Parathyroid adenoma (tissue), 2 donors: ENCODE measurements around the gene AJM1.

ENCODE experiments used
- H2AFZ ChIP-seq: fragments of 300-600 bp; sonication (generic); one replicate; pipeline ENCODE4 v1.7.0; 2017; ENCODE audit warnings: antibody characterized with exemption, mild to moderate bottlenecking
- H3K27ac ChIP-seq: fragments of 300-600 bp; sonication (generic); one replicate; pipeline ENCODE4 v1.7.0; 2017
- H3K27me3 ChIP-seq: fragments of 300-600 bp; sonication (generic); one replicate; pipeline ENCODE4 v1.7.0; 2017; ENCODE audit warnings: low read length; ENCODE audit not compliant: control insufficient read depth, insufficient read depth
- H3K36me3 ChIP-seq: fragments of 300-600 bp; sonication (generic); one replicate; pipeline ENCODE4 v1.7.0; 2017; ENCODE audit warnings: low read length; ENCODE audit not compliant: control insufficient read depth, insufficient read depth
- H3K4me1 ChIP-seq: fragments of 300-600 bp; sonication (generic); one replicate; pipeline ENCODE4 v1.7.0; 2017; ENCODE audit warnings: control low read depth
- H3K4me2 ChIP-seq: fragments of 300-600 bp; sonication (generic); one replicate; pipeline ENCODE4 v1.7.0; 2017; ENCODE audit warnings: low read length
- H3K4me3 ChIP-seq: fragments of 300-600 bp; sonication (generic); one replicate; pipeline ENCODE4 v1.7.0; 2017; ENCODE audit warnings: low read depth, low read length
- H3K79me2 ChIP-seq: fragments of 300-600 bp; sonication (generic); one replicate; pipeline ENCODE4 v1.7.0; 2017; ENCODE audit warnings: control low read depth
- H3K9ac ChIP-seq: fragments of 300-600 bp; sonication (generic); one replicate; pipeline ENCODE4 v1.7.0; 2017; ENCODE audit warnings: mild to moderate bottlenecking
- H3K9me3 ChIP-seq: fragments of 300-600 bp; sonication (generic); one replicate; pipeline ENCODE4 v1.7.0; 2017; ENCODE audit warnings: low read length; ENCODE audit not compliant: control insufficient read depth
- TF ChIP-seq, protein P1 (sequence below): fragments of 300-600 bp; sonication (generic); IDR thresholded peaks from one replicate; pipeline ENCODE4 v1.7.0; 2017; ENCODE audit warnings: antibody characterized with exemption, mild to moderate bottlenecking
- donor health status: primary hyperparathyroidism.

AJM1 gene

DNA sequence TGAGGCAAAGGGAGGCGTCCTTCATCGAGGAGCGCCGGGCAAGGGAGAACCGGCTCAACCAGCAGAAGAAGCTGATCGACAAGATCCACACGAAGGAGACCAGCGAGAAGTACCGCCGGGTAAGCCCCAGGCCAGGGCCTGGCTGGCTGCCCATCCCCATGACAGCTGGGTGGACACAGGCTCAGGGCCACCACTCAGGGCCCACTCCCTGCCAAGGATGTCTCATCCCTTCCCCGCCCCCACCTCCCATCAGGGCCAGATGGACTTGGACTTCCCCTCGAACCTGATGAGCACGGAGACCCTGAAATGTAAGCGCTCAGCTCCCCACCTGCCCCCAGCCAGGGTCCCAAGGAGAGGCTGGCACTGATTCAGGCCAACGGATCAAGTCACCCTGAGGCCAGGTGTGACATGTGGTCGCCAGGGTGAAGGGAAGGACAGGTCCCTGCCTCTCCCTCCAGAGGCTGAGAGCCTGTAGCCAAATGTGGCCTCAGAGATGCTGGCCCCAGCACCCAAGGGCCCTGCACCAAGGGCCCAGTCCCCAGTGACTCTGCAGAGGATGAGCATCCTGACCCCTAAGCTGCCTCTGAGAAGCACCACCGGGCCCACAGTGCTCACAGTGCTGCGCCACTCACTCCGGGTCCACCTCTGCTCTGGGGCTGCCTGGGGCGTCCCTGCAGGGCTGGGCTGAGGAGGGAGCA lies 37.6 kb upstream of the AJM1 start:
- Histone ChIP-seq H3K27ac (no peak overlapping the region), H3K27me3 (no peaks in the 10 kb centered on the region), H3K79me2 (no peaks in the 10 kb centered on the region), H3K9ac (no peak overlapping the region), H3K4me2 (no peak overlapping the region), H2AFZ (no peak overlapping the region), H3K9me3 (no peaks in the 10 kb centered on the region), H3K4me3 (no peak overlapping the region), H3K36me3 (no peaks in the 10 kb centered on the region), H3K4me1 (no peaks in the 10 kb centered on the region)
- TF ChIP-seq, protein P1, sequence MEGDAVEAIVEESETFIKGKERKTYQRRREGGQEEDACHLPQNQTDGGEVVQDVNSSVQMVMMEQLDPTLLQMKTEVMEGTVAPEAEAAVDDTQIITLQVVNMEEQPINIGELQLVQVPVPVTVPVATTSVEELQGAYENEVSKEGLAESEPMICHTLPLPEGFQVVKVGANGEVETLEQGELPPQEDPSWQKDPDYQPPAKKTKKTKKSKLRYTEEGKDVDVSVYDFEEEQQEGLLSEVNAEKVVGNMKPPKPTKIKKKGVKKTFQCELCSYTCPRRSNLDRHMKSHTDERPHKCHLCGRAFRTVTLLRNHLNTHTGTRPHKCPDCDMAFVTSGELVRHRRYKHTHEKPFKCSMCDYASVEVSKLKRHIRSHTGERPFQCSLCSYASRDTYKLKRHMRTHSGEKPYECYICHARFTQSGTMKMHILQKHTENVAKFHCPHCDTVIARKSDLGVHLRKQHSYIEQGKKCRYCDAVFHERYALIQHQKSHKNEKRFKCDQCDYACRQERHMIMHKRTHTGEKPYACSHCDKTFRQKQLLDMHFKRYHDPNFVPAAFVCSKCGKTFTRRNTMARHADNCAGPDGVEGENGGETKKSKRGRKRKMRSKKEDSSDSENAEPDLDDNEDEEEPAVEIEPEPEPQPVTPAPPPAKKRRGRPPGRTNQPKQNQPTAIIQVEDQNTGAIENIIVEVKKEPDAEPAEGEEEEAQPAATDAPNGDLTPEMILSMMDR, result no peak

DNA sequence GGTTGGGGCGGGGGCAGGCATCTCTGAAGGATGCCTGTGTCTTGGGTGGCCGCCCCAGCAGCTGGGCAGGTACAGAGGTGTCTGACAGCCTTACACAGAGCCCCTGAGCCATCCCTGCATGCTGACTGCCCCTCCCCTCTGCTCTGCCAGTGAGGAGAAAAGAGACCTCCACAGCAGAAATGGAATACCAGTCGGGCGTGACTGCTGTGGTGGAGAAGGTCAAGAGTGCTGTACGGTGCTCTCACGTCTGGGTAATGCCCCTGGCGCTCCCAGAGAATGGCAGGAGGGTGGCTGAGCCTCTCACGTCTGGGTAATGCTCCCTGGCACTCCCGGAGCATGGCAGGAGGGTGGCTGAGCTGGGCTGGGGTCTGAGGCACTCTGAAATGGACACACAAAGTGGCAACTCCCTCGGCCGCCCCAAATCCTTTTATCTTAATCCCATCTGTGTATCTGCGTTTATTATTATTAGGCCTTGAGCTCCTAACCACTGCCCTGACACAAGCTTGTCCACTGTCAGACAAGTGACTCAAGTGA lies 37.0 kb upstream of the AJM1 start:
- Histone ChIP-seq H3K4me1 (no peaks in the 10 kb centered on the region), H3K36me3 (no peaks in the 10 kb centered on the region), H3K79me2 (no peaks in the 10 kb centered on the region), H3K9ac (no peak overlapping the region), H3K9me3 (no peaks in the 10 kb centered on the region), H3K4me3 (no peak overlapping the region), H3K27ac (no peak overlapping the region), H3K4me2 (no peak overlapping the region), H3K27me3 (no peaks in the 10 kb centered on the region), H2AFZ (no peak overlapping the region)
- TF ChIP-seq, protein P1, result no peak

DNA sequence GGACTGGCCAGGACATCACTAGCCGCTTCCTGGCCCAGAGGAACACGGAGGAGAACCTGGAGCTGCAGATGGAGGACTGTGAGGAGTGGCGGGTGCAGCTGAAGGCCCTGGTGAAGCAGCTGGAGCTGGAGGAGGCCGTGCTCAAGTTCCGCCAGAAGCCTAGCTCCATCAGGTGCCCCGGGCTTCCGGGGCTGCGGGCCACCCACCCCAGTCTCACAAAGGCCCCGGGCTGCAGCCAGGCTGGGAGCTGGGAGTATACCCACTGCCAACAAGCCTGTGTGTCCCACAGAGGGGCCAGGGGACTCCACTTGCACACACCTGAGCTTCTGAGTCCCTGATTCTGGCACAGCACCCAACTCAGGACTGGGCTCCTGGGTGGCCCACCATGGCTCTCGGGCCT lies 36.2 kb upstream of the AJM1 start:
- H3K27me3 ChIP-seq, result no peaks in the 10 kb centered on the region
- no peaks in the 10 kb centered on the region for H3K4me1 ChIP-seq
- no peaks in the 10 kb centered on the region for H3K36me3 ChIP-seq
- TF ChIP-seq, protein P1, result no peak
- H3K27ac ChIP-seq, result no peak overlapping the region
- H3K79me2 ChIP-seq, result no peaks in the 10 kb centered on the region
- H2AFZ ChIP-seq, result no peak overlapping the region
- no peak overlapping the region for H3K4me3 ChIP-seq
- H3K9me3 ChIP-seq, result no peaks in the 10 kb centered on the region
- H3K9ac ChIP-seq, result no peak overlapping the region
- no peak overlapping the region for H3K4me2 ChIP-seq

DNA sequence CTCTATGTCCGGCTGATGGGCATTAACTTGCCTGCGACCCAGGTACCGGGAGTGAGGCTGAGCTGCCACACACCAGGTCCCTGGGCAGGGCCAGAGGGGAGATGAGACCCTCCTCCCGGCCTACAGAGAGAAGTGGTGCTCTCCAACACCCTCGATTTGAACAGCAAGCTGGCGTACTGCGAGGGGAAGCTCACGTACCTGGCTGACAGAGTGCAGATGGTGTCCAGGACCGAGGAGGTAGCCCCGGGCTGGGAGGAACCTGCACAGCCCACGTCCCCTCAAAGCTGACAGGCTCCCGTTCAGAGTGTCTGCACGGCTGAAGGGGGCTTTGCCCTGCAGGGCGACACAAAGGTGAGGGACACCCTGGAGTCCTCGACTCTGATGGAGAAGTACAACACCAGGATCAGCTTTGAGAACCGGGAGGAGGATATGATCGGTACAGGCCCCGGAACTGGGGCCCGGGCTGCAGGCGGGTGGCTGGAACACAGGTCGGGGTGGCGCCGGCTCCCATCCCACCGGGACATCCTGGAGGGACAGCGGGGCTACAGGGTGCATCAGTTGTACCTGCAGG lies 35.6 kb upstream of the AJM1 start:
- H3K9ac ChIP-seq, result no peak overlapping the region
- H3K4me3 ChIP-seq, result peak overlapping the region; percentile 73
- peak overlapping the region; percentile 92 for H3K4me2 ChIP-seq
- no peaks in the 10 kb centered on the region for H3K27me3 ChIP-seq
- H2AFZ ChIP-seq, result peak overlapping the region; percentile 91
- no peak overlapping the region for H3K27ac ChIP-seq
- no peaks in the 10 kb centered on the region for H3K36me3 ChIP-seq
- TF ChIP-seq, protein P1, result no peak
- no peaks in the 10 kb centered on the region for H3K79me2 ChIP-seq
- H3K4me1 ChIP-seq, result no peaks in the 10 kb centered on the region
- H3K9me3 ChIP-seq, result no peaks in the 10 kb centered on the region
